A673 (cell line): Measurements from ENCODE around the gene C8G. TPM values are rescaled to one million over a fixed set of nuclear protein-coding genes. Genes with fewer than 3 reads are reported as not detected.

ENCODE experiments used
- BruUV-seq: library from RNA; stranded (reverse); fragments of 400-500 nt; replicated peaks from 2 replicates; lab custom pipeline; 2021; lab: Mats Ljungman, UMichigan
- CTCF ChIA-PET: fragments of 300-600 bp; sonication (Branson Sonifier 250); formaldehyde crosslinking; loops from one replicate; lab custom pipeline; 2022; ENCODE audit warnings: antibody characterized with exemption; lab: Charles Lee
- POLR2A ChIA-PET: fragments of 300-600 bp; sonication (Branson Sonifier 250); formaldehyde crosslinking; loops from one replicate; lab custom pipeline; 2022; ENCODE audit warnings: antibody characterized with exemption; ENCODE audit not compliant: low non-redundant PET; lab: Charles Lee
- DNase-seq: peaks from one replicate; pipeline ENCODE4 v3.0.0-alpha.2; 2015; ENCODE audit warnings: low spot score
- H3K27ac ChIP-seq: fragments of 200-600 bp; sonication (generic); 2 replicates; pipeline ENCODE4 v1.5.1; 2016; ENCODE audit warnings: mixed run types, low read depth, mild to moderate bottlenecking, mixed read lengths, antibody characterized with exemption, low read length; ENCODE audit not compliant: poor library complexity, severe bottlenecking
- H3K27me3 ChIP-seq: fragments of 200-600 bp; sonication (generic); replicated peaks from 2 replicates; pipeline ENCODE4 v1.6.1; 2017; ENCODE audit warnings: mixed run types, low read depth, mild to moderate bottlenecking, mixed read lengths, antibody characterized with exemption, low read length; ENCODE audit not compliant: insufficient read depth, poor library complexity
- H3K36me3 ChIP-seq: fragments of 200-600 bp; sonication (generic); 2 replicates; pipeline ENCODE4 v1.6.1; 2016; ENCODE audit warnings: mixed run types, mild to moderate bottlenecking, mixed read lengths, antibody characterized with exemption, low read length; ENCODE audit not compliant: insufficient read depth, poor library complexity, severe bottlenecking
- H3K4me1 ChIP-seq: fragments of 200-600 bp; sonication (generic); 2 replicates; pipeline ENCODE4 v1.6.1; 2017; ENCODE audit warnings: mixed run types, mild to moderate bottlenecking, mixed read lengths, antibody characterized with exemption, low read length; ENCODE audit not compliant: insufficient read depth, poor library complexity, severe bottlenecking
- H3K4me3 ChIP-seq: fragments of 200-600 bp; sonication (generic); 2 replicates; pipeline ENCODE4 v1.5.1; 2016; ENCODE audit warnings: low read depth, mixed run types, mild to moderate bottlenecking, mixed read lengths, low read length; ENCODE audit not compliant: poor library complexity, severe bottlenecking
- H3K9me3 ChIP-seq: fragments of 200-600 bp; sonication (generic); 2 replicates; pipeline ENCODE4 v1.6.1; 2016; ENCODE audit warnings: mixed run types, low read depth, mild to moderate bottlenecking, mixed read lengths, antibody characterized with exemption, low read length; ENCODE audit not compliant: poor library complexity, severe bottlenecking
- CTCF ChIP-seq: fragments of 300-800, 200-600 bp; sonication (generic); conservative IDR thresholded peaks from 2 replicates; pipeline ENCODE4 v1.5.1; 2017; ENCODE audit warnings: low read depth, mild to moderate bottlenecking, antibody characterized with exemption, low read length, moderate library complexity, mixed read lengths
- EZH2 ChIP-seq: fragments of 200-600 bp; sonication (generic); IDR thresholded peaks from 2 replicates; pipeline ENCODE4 v1.6.1; 2017; ENCODE audit warnings: borderline replicate concordance, low read depth, mild to moderate bottlenecking, mixed read lengths, antibody characterized with exemption, low read length; ENCODE audit not compliant: poor library complexity, severe bottlenecking
- intact Hi-C: fragments of 100-400 bp; cut with micrococcal nuclease; formaldehyde crosslinking; loops from one replicate; pipeline ENCODE4 v1.10.0; 2022; ENCODE audit not compliant: unreplicated experiment
- total RNA-seq: library from RNA; stranded (reverse); gene quantifications from 2 replicates; pipeline ENCODE4 v1.2.3, GENCODE V29; 2021

Gene C8G
- total RNA-seq, 1 experiment from 2014 or later, result 0.75 TPM

GRCh38 chr9:136926749-136927148 lies 18.3 kb upstream of the C8G start:
- ChIA-PET POLR2A (no interaction called here), CTCF (interaction anchor here (0.6 kb wide), 1 partner anchor 48 kb away, joined by 3 read pairs; no protein-coding TSS in a partner anchor)
- Histone ChIP-seq H3K4me1 (no peaks in the 10 kb centered on the region), H3K27me3 (no peaks in the 10 kb centered on the region), H3K9me3 (no peaks in the 10 kb centered on the region), H3K36me3 (peaks cover 21% of the 10 kb centered on the region), H3K4me3 (no peak overlapping the region), H3K27ac (no peak overlapping the region)
- no TSS peak for BruUV-seq
- TF ChIP-seq CTCF (no peak), EZH2 (no peak)
- no peak for DNase-seq
- intact Hi-C loops, result no loop called here

- ChIA-PET CTCF (no interaction called here), POLR2A (no interaction called here)
- no peak overlapping the region for H3K4me3 ChIP-seq
- peaks cover 21% of the 10 kb centered on the region for H3K36me3 ChIP-seq
- no peak for TF ChIP-seq EZH2
- TF ChIP-seq CTCF, result no peak
- H3K4me1 ChIP-seq, result no peaks in the 10 kb centered on the region
- no peak overlapping the region for H3K27ac ChIP-seq
- no peaks in the 10 kb centered on the region for H3K27me3 ChIP-seq
- H3K9me3 ChIP-seq, result no peaks in the 10 kb centered on the region
- no TSS peak for BruUV-seq
- DNase-seq, result no peak
- intact Hi-C loops, result no loop called here
These were observed 17.4 kb upstream of the C8G start for GRCh38 chr9:136927343-136928271.

GRCh38 chr9:136928591-136928990 lies 16.5 kb upstream of the C8G start:
- intact Hi-C loops, result no loop called here
- ChIA-PET CTCF (interaction anchor here (0.6 kb wide), 1 partner anchor 131 kb away, joined by 4 read pairs; no protein-coding TSS in a partner anchor), POLR2A (no interaction called here)
- H3K27ac ChIP-seq, result no peak overlapping the region
- no peaks in the 10 kb centered on the region for H3K9me3 ChIP-seq
- no peak for DNase-seq
- BruUV-seq, result no TSS peak
- H3K4me3 ChIP-seq, result no peak overlapping the region
- H3K36me3 ChIP-seq, result peaks cover 21% of the 10 kb centered on the region
- no peak for TF ChIP-seq EZH2
- H3K4me1 ChIP-seq, result no peaks in the 10 kb centered on the region
- H3K27me3 ChIP-seq, result no peaks in the 10 kb centered on the region
